Endothelial cell (in vitro differentiated cells): ENCODE results near the gene HS3ST3A1. TPM values are rescaled to one million over a fixed set of nuclear protein-coding genes. Genes with fewer than 3 reads are reported as not detected.

Experiments used
- DNase-seq: peaks from one replicate; pipeline ENCODE4 v3.0.0; 2021; ENCODE audit warnings: low spot score
- H3K27ac Mint-ChIP-seq: one replicate; pipeline ENCODE4 v1.8.0; 2021; ENCODE audit warnings: mixed read lengths, inconsistent platforms; ENCODE audit not compliant: unreplicated experiment
- H3K27me3 Mint-ChIP-seq: one replicate; pipeline ENCODE4 v1.8.0; 2021; ENCODE audit warnings: mild to moderate bottlenecking, moderate library complexity, mixed read lengths, inconsistent platforms; ENCODE audit not compliant: unreplicated experiment
- H3K36me3 Mint-ChIP-seq: one replicate; pipeline ENCODE4 v1.8.0; 2021; ENCODE audit warnings: mild to moderate bottlenecking, low read depth, mixed read lengths, inconsistent platforms; ENCODE audit not compliant: unreplicated experiment
- H3K4me1 Mint-ChIP-seq: one replicate; pipeline ENCODE4 v1.8.0; 2021; ENCODE audit warnings: mild to moderate bottlenecking, mixed read lengths, inconsistent platforms; ENCODE audit not compliant: unreplicated experiment
- H3K4me3 Mint-ChIP-seq: one replicate; pipeline ENCODE4 v1.8.0; 2021; ENCODE audit warnings: mild to moderate bottlenecking, mixed read lengths, inconsistent platforms; ENCODE audit not compliant: unreplicated experiment
- H3K9me3 Mint-ChIP-seq: one replicate; pipeline ENCODE4 v1.8.0; 2021; ENCODE audit warnings: mixed read lengths, inconsistent platforms; ENCODE audit not compliant: unreplicated experiment
- total RNA-seq: library from RNA; stranded (reverse); fragmentation: NEBNext Ultra II Directional; extraction: Animal tissue kit (Norgen Biotek cat#: 25700); gene quantifications from one replicate; pipeline ENCODE4 v1.2.1, GENCODE V29; 2021; ENCODE audit not compliant: unreplicated experiment
- TF ChIP-seq, protein P1 (sequence below): fragments of 200-600 bp; sonication (generic); IDR thresholded peaks from one replicate; pipeline ENCODE4 v1.5.0; 2021; ENCODE audit warnings: antibody characterized with exemption; ENCODE audit not compliant: unreplicated experiment

Gene HS3ST3A1
- total RNA-seq, 1 donor from 2014 or later, result 1.1 TPM

- H3K27ac Mint-ChIP-seq, result peak overlapping the region; percentile 81
- peak; percentile 33 for DNase-seq
- no peaks in the 10 kb centered on the region for H3K9me3 Mint-ChIP-seq
- no peaks in the 10 kb centered on the region for H3K36me3 Mint-ChIP-seq
- H3K4me1 Mint-ChIP-seq, result peaks cover 18% of the 10 kb centered on the region
- peaks cover 4% of the 10 kb centered on the region for H3K27me3 Mint-ChIP-seq
- TF ChIP-seq, protein P1, sequence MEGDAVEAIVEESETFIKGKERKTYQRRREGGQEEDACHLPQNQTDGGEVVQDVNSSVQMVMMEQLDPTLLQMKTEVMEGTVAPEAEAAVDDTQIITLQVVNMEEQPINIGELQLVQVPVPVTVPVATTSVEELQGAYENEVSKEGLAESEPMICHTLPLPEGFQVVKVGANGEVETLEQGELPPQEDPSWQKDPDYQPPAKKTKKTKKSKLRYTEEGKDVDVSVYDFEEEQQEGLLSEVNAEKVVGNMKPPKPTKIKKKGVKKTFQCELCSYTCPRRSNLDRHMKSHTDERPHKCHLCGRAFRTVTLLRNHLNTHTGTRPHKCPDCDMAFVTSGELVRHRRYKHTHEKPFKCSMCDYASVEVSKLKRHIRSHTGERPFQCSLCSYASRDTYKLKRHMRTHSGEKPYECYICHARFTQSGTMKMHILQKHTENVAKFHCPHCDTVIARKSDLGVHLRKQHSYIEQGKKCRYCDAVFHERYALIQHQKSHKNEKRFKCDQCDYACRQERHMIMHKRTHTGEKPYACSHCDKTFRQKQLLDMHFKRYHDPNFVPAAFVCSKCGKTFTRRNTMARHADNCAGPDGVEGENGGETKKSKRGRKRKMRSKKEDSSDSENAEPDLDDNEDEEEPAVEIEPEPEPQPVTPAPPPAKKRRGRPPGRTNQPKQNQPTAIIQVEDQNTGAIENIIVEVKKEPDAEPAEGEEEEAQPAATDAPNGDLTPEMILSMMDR, result no peak
- H3K4me3 Mint-ChIP-seq, result no peak overlapping the region
Observed at GRCh38 chr17:13525876-13526275, 75.9 kb downstream of the HS3ST3A1 start.

DNA sequence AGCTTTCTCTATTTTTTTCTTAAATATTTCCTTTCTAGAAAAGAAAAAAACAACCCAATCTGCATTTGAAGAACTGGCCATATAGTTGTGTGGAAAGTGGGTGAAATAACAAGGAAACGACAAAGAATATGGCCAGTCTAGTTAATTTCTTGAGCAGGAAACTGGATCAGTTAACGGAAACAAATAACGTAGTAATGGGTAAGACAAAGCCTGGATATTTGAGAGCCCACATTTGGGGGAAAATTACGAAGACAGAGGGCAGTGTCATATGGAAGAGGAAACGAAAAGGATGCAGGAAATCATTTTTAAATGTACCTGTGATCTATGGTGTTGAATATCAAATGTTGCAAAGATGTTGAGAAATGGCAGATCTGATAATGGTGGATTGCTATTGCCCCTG is 78.6 kb downstream of the HS3ST3A1 start:
- TF ChIP-seq, protein P1, result no peak
- peaks cover 18% of the 10 kb centered on the region for H3K4me1 Mint-ChIP-seq
- no peaks in the 10 kb centered on the region for H3K36me3 Mint-ChIP-seq
- DNase-seq, result no peak
- no peaks in the 10 kb centered on the region for H3K9me3 Mint-ChIP-seq
- no peak overlapping the region for H3K27ac Mint-ChIP-seq
- no peak overlapping the region for H3K4me3 Mint-ChIP-seq
- H3K27me3 Mint-ChIP-seq, result peaks cover 2% of the 10 kb centered on the region

DNA sequence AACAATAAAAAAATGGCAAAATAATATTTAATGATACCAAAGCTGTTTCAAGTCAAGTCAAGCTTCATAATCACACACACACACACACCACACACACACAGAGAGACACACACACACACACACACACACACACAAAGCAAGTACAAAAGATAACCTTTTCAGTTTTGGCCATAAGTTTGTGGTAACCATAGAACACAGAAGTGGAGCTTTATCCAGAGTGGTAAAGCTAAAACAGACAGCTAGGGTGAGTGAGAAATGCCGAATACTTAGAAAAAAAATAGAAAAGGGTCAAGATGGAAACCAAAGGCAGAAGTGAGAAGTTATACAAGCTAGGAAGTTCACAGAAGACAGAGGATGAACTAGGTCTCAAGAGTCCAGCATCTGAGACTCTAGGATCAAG is 79.0 kb downstream of the HS3ST3A1 start:
- no peak for DNase-seq
- peaks cover 2% of the 10 kb centered on the region for H3K27me3 Mint-ChIP-seq

DNA sequence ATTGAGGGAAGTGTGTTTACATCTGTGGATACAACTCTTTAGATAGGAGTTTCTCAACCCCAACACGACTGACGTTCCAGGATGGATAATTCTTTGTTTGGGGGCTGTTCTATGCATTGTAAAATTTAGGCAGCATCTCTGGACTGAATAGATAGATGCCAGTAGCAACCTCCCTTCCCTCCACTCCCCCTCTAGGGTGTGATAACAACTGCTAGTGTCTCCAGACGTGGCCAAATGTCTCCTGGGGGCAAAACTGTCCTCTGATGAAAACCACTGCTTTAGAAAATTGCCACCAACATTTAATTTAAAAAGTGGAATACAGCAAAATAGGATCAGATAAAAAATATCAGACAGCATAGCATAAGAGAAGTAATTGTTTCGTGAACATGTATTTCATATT is 79.9 kb downstream of the HS3ST3A1 start:
- H3K4me1 Mint-ChIP-seq, result peaks cover 12% of the 10 kb centered on the region
- H3K27me3 Mint-ChIP-seq, result peaks cover 2% of the 10 kb centered on the region
- no peak for DNase-seq
- H3K4me3 Mint-ChIP-seq, result no peak overlapping the region
- H3K9me3 Mint-ChIP-seq, result no peaks in the 10 kb centered on the region
- no peaks in the 10 kb centered on the region for H3K36me3 Mint-ChIP-seq
- TF ChIP-seq, protein P1, result no peak
- no peak overlapping the region for H3K27ac Mint-ChIP-seq

More for the DNA sequence above, 79.0 kb downstream of the HS3ST3A1 start:
- Mint-ChIP-seq H3K36me3 (no peaks in the 10 kb centered on the region), H3K9me3 (no peaks in the 10 kb centered on the region), H3K27ac (no peak overlapping the region), H3K4me1 (peaks cover 18% of the 10 kb centered on the region), H3K4me3 (no peak overlapping the region)
- TF ChIP-seq, protein P1, result no peak

GRCh38 chr17:13520899-13521572 is 80.7 kb downstream of the HS3ST3A1 start:
- TF ChIP-seq, protein P1, result no peak
- no peak overlapping the region for H3K4me3 Mint-ChIP-seq
- H3K4me1 Mint-ChIP-seq, result peaks cover 9% of the 10 kb centered on the region
- H3K27ac Mint-ChIP-seq, result no peak overlapping the region
- no peaks in the 10 kb centered on the region for H3K36me3 Mint-ChIP-seq
- peaks cover 2% of the 10 kb centered on the region for H3K27me3 Mint-ChIP-seq
- no peak for DNase-seq
- no peaks in the 10 kb centered on the region for H3K9me3 Mint-ChIP-seq
